IPS DF 6.9 (cell line): ENCODE data around the gene TRPM6.
"Not testable (repeated sequence)": the region's sequence is repeated elsewhere in the genome, so short reads cannot be mapped to it uniquely, and the experiment has no call there.

ENCODE experiments used
- DNase-seq: peaks from one replicate; pipeline ENCODE4 v3.0.0-alpha.2; 2013; ENCODE audit warnings: low read depth, low spot score
- H3K27ac ChIP-seq: one replicate; pipeline ENCODE4 v1.5.1; 2013; ENCODE audit warnings: low read length, control low read depth
- H3K27me3 ChIP-seq: 2 replicates; pipeline ENCODE4 v1.6.1; 2013; ENCODE audit warnings: mild to moderate bottlenecking, low read length; ENCODE audit not compliant: control insufficient read depth, insufficient read depth
- H3K36me3 ChIP-seq: 2 replicates; pipeline ENCODE4 v1.6.1; 2013; ENCODE audit warnings: low read length; ENCODE audit not compliant: control insufficient read depth, insufficient read depth
- H3K4me1 ChIP-seq: 2 replicates; pipeline ENCODE4 v1.6.1; 2013; ENCODE audit warnings: low read length; ENCODE audit not compliant: control insufficient read depth, insufficient read depth
- H3K4me3 ChIP-seq: 2 replicates; pipeline ENCODE4 v1.5.1; 2013; ENCODE audit warnings: mild to moderate bottlenecking, low read length
- H3K9me3 ChIP-seq: 2 replicates; pipeline ENCODE4 v1.6.1; 2013; ENCODE audit warnings: low read length, inconsistent platforms; ENCODE audit not compliant: control insufficient read depth, insufficient read depth
- WGBS: extraction: QIAGEN DNeasy Blood & Tissue Kit; methylation state at CpG from one replicate; pipeline ENCODE4 v1.1.7; 2013; ENCODE audit warnings: mixed read lengths, missing lambda C conversion rate; ENCODE audit not compliant: insufficient read length, insufficient coverage; 5-methylcytosine and 5-hydroxymethylcytosine counted together

The TRPM6 gene, protein sequence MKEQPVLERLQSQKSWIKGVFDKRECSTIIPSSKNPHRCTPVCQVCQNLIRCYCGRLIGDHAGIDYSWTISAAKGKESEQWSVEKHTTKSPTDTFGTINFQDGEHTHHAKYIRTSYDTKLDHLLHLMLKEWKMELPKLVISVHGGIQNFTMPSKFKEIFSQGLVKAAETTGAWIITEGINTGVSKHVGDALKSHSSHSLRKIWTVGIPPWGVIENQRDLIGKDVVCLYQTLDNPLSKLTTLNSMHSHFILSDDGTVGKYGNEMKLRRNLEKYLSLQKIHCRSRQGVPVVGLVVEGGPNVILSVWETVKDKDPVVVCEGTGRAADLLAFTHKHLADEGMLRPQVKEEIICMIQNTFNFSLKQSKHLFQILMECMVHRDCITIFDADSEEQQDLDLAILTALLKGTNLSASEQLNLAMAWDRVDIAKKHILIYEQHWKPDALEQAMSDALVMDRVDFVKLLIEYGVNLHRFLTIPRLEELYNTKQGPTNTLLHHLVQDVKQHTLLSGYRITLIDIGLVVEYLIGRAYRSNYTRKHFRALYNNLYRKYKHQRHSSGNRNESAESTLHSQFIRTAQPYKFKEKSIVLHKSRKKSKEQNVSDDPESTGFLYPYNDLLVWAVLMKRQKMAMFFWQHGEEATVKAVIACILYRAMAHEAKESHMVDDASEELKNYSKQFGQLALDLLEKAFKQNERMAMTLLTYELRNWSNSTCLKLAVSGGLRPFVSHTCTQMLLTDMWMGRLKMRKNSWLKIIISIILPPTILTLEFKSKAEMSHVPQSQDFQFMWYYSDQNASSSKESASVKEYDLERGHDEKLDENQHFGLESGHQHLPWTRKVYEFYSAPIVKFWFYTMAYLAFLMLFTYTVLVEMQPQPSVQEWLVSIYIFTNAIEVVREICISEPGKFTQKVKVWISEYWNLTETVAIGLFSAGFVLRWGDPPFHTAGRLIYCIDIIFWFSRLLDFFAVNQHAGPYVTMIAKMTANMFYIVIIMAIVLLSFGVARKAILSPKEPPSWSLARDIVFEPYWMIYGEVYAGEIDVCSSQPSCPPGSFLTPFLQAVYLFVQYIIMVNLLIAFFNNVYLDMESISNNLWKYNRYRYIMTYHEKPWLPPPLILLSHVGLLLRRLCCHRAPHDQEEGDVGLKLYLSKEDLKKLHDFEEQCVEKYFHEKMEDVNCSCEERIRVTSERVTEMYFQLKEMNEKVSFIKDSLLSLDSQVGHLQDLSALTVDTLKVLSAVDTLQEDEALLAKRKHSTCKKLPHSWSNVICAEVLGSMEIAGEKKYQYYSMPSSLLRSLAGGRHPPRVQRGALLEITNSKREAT (N-terminal part only)

DNA sequence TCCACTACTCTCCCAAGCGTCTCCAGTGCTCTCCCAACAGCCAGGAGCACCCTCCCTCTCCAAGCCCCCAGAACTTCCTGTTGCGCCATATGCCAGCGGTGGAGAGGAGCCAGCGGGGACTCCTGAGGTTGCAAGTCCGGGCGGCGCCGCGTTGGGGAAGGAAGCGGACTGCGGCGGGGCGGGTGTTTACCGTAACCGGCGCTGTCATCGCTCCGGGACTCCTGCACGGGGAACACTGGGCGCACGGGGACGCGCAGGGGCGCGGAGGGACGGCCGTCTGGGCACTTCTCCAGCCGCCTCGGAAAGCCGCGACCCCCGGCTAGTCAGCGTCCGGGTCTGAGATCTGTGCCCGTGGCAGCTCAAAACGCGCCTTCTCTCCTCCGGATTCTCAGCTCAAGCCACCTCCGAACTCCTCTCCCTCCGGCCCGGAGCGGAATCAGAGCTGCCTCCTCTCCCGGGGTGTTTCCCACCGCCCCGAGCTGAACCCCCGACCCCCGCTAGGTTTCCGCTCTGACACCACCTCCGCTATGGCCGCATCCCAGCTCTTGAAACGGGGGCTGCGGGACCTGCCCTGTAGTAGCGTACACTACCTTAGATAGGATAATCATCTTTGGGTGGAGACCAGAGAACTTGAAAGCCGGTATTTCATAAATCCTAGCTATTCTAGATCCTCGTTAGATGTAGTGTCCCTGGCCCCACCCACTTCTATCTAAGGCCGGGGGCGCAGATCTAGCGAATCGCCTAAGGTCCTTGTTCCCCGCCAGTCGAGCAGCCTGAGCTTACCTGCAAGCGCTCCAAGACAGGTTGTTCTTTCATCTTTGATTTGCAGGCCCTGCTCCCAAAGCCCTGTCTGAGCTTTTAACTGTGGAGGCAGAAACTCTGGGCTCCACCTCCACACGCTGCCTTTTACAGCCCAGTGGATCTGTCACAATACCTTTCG is at the start of gene TRPM6:
TSS of gene TRPM6 (minus strand) at position 881 of the 940 bp plus-strand sequence. CDS start at position 816, 65 bp downstream.
- no peaks in the 10 kb centered on the region for H3K27me3 ChIP-seq
- no peak for DNase-seq
- no CpG with 5 or more reads among the region's 64 CpGs for WGBS
- H3K9me3 ChIP-seq = no peaks in the 10 kb centered on the region
- H3K4me1 ChIP-seq = peaks cover 1% of the 10 kb centered on the region; the same call in 1 of the 2 replicates
- no peaks in the 10 kb centered on the region for H3K36me3 ChIP-seq
- peak within 1 kb of the TSS; percentile 63 for H3K4me3 ChIP-seq
- no peak within 1 kb of the TSS for H3K27ac ChIP-seq

DNA sequence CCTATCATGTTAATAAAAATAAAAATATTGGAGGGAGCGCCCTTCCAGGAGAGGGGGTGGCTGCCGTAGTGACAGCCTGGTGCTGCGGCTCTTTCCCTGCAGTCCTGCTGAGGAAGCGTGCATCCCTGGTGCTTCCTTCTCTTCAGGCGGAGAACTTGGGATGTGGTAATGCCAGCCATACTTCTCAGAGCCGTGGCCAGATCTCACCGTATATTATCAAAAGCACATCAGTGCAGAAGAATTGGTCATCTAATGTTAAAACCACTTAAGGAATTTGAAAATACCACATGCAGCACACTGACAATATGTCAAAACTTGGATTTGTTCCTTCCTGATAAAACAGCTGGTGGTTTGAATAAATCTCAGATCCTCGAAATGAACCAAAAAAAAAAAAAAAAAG is 47.3 kb upstream of the TRPM6 start:
- Histone ChIP-seq H3K27me3 (no peaks in the 10 kb centered on the region), H3K36me3 (no peaks in the 10 kb centered on the region), H3K4me1 (no peaks in the 10 kb centered on the region), H3K9me3 (no peaks in the 10 kb centered on the region), H3K4me3 (no peak overlapping the region), H3K27ac (no peak overlapping the region)
- no CpG with 5 or more reads among the region's 8 CpGs for WGBS
- DNase-seq = no peak

DNA sequence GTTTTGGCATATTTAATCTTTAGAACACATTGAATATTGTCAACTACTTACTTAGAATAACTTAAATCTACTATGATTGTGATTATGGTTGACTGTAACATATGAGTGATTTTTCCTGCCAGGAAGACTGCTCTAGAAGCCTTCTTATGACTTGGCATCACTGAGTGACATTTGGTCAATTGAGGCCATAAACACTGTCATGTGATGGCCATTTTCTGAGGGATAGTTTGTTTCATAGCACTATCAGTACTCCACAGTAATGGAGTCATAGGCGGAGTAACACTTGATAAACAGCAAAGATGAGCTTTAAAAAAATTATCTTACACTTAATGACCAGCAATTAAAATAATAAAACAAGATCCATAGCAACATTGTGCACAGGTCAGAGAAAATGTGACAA is 34.0 kb upstream of the TRPM6 start:
- WGBS = no CpG with 5 or more reads among the region's 1 CpG
- Histone ChIP-seq H3K27ac (no peak overlapping the region), H3K4me3 (no peak overlapping the region), H3K9me3 (no peaks in the 10 kb centered on the region), H3K4me1 (peaks cover 2% of the 10 kb centered on the region; the same call in 1 of the 2 replicates), H3K36me3 (no peaks in the 10 kb centered on the region), H3K27me3 (no peaks in the 10 kb centered on the region)
- no peak for DNase-seq

DNA sequence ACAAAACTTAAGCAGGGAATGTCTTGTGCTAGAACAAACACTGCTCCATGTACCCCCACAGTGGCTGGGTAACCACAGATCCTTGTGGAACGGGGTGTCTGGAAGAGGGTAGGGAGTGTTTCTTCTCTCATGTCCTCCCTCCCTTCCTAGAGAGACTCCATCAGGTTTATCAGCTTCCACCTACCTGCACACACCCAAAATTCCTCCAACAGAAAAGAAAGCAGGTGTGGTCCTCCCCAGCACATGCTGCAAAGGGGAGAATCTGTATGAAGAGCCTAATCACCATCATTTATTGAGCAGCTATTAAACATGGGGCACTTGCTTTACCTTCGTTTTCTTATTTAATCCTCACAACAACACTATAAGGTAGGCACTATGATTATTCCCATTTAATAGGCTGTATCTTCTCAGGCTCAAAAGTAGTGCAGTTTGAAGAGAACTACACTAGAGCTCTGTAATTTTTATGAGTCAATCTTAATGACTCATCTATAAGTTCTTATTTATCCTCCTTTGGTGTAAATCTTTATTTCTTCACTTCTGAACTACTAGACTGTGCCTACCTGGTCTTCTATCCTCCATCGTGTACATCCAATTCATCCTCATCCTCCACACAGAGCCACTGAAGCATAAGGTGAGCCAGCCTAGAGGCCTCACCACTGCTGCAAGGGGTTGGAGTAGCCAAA is 33.4 kb upstream of the TRPM6 start:
- H3K27me3 ChIP-seq = no peaks in the 10 kb centered on the region
- no peak overlapping the region for H3K27ac ChIP-seq
- no peak overlapping the region for H3K4me3 ChIP-seq
- DNase-seq = no peak
- H3K9me3 ChIP-seq = no peaks in the 10 kb centered on the region
- no peaks in the 10 kb centered on the region for H3K36me3 ChIP-seq
- peaks cover 2% of the 10 kb centered on the region; the same call in 1 of the 2 replicates for H3K4me1 ChIP-seq
- WGBS = no CpG with 5 or more reads among the region's 3 CpGs

DNA sequence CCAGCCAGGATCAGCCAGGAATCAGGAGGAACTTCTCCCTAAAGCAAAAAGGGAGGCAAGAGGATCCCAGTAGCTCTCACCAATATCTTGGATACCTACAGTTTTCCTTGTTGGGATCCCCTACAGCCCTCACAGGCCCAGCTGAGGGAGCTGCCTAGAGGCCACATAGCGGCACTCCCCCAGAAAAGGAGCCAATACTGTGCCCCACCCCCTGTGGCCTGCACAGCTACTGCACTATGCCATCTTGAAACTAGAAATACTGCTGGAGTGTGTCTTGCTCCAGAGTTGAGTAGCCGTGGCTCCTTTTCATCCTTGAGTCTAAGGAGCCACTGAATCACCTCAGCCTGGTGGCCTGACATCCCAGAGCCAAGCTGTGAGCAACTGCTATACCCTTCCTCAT is 22.3 kb upstream of the TRPM6 start:
- no CpG with 5 or more reads among the region's 2 CpGs for WGBS
- no peak overlapping the region for H3K4me3 ChIP-seq
- H3K4me1 ChIP-seq = no peaks in the 10 kb centered on the region
- H3K27me3 ChIP-seq = no peaks in the 10 kb centered on the region
- no peaks in the 10 kb centered on the region for H3K9me3 ChIP-seq
- H3K27ac ChIP-seq = no peak overlapping the region
- DNase-seq = no peak
- no peaks in the 10 kb centered on the region; the same call in 1 of the 2 replicates for H3K36me3 ChIP-seq

DNA sequence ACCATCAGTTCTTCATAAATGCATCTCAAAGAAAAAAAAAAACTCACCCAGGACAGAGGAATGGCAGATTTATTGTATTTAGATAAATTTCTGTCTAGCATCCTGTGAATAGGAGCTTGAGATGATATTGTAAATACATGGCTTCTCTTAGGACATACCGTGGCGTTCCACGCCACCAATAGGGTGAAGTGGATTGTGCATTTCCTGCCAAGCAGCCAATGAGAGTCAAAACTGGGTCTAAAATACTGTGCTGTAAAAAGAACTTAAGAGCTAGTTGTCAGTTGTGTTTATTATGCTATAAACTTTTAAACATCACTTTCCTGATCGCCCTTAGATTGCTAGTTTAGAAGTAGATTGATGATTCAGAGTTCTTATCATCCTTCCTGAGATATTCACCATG is 20.9 kb upstream of the TRPM6 start:
- no peak for DNase-seq
- no peak overlapping the region for H3K27ac ChIP-seq
- no peaks in the 10 kb centered on the region for H3K9me3 ChIP-seq
- no peaks in the 10 kb centered on the region for H3K4me1 ChIP-seq
- H3K27me3 ChIP-seq = no peaks in the 10 kb centered on the region
- no peak overlapping the region for H3K4me3 ChIP-seq
- no peaks in the 10 kb centered on the region; the same call in 1 of the 2 replicates for H3K36me3 ChIP-seq
- no CpG with 5 or more reads among the region's 4 CpGs for WGBS

DNA sequence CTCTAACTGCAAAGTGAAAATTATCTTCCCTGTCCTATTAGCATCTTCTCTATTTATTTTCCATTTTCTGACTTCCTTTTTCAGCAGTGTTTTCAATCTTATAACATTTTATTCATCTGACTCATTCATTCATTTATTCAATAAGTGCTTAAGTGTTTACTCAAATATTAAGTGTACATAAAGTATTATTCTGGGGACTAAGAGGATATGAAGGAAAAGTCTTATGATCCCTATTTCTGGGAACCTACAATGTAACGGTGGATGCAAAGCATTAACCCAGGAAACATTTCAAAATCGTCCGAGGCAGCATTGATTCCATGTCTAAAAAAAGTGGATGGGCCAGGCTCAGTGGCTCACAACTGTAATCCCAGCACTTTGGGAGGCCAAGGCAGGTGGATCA is 19.4 kb upstream of the TRPM6 start:
- Histone ChIP-seq H3K4me1 (no peaks in the 10 kb centered on the region), H3K9me3 (no peaks in the 10 kb centered on the region), H3K36me3 (no peaks in the 10 kb centered on the region; the same call in 1 of the 2 replicates), H3K4me3 (no peak overlapping the region), H3K27me3 (no peaks in the 10 kb centered on the region), H3K27ac (no peak overlapping the region)
- WGBS = no CpG with 5 or more reads among the region's 3 CpGs
- no peak for DNase-seq

DNA sequence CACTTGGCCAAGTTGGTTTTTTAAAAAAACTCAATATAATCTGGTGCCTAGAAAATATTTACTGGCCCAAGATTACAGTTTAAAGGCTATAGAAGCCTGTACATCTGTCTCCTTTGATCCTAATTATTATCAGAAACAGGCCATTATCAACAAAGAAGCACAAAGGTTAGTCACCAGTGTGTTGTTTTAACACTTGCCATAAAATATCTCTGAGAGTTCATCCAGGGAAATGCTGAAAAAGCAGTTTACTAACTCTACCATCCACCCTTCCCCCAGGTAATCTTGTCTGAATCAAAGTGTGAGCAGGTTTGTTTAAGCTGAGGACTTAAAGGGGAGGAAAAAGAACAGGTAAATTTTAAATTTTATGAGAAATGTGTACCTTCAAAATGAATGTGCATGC is 13.3 kb upstream of the TRPM6 start:
- no peak overlapping the region for H3K27ac ChIP-seq
- no peaks in the 10 kb centered on the region for H3K9me3 ChIP-seq
- H3K4me3 ChIP-seq = no peak overlapping the region

DNA sequence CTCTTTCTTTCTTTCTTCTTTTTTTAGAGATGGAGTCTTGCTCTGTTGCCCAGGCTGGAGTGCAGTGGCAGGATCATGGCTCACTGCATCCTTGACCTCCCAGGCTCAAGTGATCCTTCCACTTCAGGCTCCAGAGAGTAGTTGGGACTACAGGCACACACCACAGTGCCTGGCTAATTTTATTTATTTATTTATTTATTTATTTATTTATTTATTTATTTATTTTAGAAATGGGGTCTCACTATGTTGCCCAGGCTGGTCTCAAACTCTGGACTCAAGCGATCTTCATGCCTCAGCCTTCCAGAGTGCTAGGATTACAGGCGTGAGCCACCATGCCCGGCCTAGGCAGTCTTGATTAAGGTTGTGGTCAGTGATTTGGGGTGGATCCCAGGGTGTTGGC is 728 bp upstream of the TRPM6 start:
- not testable (repeated sequence) for H3K27ac ChIP-seq, H3K27me3 ChIP-seq, DNase-seq, H3K4me1 ChIP-seq, H3K4me3 ChIP-seq, H3K36me3 ChIP-seq, H3K9me3 ChIP-seq
- WGBS = no CpG with 5 or more reads among the region's 3 CpGs

More for the DNA sequence above, 13.3 kb upstream of the TRPM6 start:
- DNase-seq = no peak
- Histone ChIP-seq H3K4me1 (no peaks in the 10 kb centered on the region), H3K36me3 (no peaks in the 10 kb centered on the region; the same call in 1 of the 2 replicates), H3K27me3 (no peaks in the 10 kb centered on the region)
